SK-N-SH (cell line): ENCODE data around the gene PCIF1.

ENCODE experiments used
- EP300 ChIP-seq, 2 experiments: IDR thresholded peaks; 2 replicates each; pipeline versions ENCODE4 v1.4.0 to v1.6.1; 2012; ENCODE audit warnings: borderline replicate concordance in 1 of 2, low read depth in 1 of 2, low read length in 1 of 2
- EZH2phosphoT487 ChIP-seq: fragments of 200-600 bp; sonication (generic); IDR thresholded peaks from 2 replicates; pipeline ENCODE4 v1.6.1; 2017; ENCODE audit warnings: low read depth, mixed run types, mild to moderate bottlenecking, antibody characterized with exemption, moderate library complexity, borderline replicate concordance
- POLR2AphosphoS5 ChIP-seq: IDR thresholded peaks from 2 replicates; pipeline ENCODE4 v1.6.1; 2012; ENCODE audit warnings: low read depth, low read length
- TF ChIP-seq, protein P1 (sequence below): fragments of 200-600 bp; sonication (generic); IDR thresholded peaks from 2 replicates; pipeline ENCODE4 v1.6.1; 2017; ENCODE audit warnings: antibody characterized with exemption, mild to moderate bottlenecking, moderate library complexity
- TF ChIP-seq, protein P2 (sequence below): IDR thresholded peaks from 2 replicates; pipeline ENCODE4 v1.4.0; 2012; ENCODE audit warnings: low read depth, borderline replicate concordance
- TF ChIP-seq, protein P3 (sequence below): IDR thresholded peaks from 2 replicates; pipeline ENCODE4; 2012

DNA sequence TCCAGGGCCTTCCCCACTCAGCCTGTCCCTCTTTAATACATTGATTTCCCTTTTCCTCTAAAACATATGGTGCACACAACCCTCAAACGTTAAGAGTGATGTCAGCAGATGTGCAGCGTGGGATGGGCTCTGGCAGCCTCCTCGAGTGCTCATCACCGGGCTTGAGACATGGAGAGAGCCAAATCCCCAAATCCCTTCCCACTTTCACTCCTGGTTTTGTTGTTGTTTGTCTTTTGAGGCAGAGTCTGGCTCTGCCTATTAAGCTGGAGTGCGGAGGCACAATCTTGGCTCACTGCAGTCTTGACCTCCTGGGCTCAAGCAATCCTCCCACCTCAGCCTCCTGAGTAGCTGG lies 16.7 kb upstream of the PCIF1 start:
- no peak for TF ChIP-seq EP300 (IDR thresholded peaks at IDR 0.05; ENCODE audit: borderline replicate concordance in 1 of 2, low read depth in 1 of 2, low read length in 1 of 2)
- TF ChIP-seq, protein P1, sequence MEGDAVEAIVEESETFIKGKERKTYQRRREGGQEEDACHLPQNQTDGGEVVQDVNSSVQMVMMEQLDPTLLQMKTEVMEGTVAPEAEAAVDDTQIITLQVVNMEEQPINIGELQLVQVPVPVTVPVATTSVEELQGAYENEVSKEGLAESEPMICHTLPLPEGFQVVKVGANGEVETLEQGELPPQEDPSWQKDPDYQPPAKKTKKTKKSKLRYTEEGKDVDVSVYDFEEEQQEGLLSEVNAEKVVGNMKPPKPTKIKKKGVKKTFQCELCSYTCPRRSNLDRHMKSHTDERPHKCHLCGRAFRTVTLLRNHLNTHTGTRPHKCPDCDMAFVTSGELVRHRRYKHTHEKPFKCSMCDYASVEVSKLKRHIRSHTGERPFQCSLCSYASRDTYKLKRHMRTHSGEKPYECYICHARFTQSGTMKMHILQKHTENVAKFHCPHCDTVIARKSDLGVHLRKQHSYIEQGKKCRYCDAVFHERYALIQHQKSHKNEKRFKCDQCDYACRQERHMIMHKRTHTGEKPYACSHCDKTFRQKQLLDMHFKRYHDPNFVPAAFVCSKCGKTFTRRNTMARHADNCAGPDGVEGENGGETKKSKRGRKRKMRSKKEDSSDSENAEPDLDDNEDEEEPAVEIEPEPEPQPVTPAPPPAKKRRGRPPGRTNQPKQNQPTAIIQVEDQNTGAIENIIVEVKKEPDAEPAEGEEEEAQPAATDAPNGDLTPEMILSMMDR, result no peak
- TF ChIP-seq, protein P2, sequence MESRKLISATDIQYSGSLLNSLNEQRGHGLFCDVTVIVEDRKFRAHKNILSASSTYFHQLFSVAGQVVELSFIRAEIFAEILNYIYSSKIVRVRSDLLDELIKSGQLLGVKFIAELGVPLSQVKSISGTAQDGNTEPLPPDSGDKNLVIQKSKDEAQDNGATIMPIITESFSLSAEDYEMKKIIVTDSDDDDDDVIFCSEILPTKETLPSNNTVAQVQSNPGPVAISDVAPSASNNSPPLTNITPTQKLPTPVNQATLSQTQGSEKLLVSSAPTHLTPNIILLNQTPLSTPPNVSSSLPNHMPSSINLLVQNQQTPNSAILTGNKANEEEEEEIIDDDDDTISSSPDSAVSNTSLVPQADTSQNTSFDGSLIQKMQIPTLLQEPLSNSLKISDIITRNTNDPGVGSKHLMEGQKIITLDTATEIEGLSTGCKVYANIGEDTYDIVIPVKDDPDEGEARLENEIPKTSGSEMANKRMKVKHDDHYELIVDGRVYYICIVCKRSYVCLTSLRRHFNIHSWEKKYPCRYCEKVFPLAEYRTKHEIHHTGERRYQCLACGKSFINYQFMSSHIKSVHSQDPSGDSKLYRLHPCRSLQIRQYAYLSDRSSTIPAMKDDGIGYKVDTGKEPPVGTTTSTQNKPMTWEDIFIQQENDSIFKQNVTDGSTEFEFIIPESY, result no peak
- no peak for TF ChIP-seq POLR2AphosphoS5
- TF ChIP-seq EZH2phosphoT487, result no peak
- TF ChIP-seq, protein P3, sequence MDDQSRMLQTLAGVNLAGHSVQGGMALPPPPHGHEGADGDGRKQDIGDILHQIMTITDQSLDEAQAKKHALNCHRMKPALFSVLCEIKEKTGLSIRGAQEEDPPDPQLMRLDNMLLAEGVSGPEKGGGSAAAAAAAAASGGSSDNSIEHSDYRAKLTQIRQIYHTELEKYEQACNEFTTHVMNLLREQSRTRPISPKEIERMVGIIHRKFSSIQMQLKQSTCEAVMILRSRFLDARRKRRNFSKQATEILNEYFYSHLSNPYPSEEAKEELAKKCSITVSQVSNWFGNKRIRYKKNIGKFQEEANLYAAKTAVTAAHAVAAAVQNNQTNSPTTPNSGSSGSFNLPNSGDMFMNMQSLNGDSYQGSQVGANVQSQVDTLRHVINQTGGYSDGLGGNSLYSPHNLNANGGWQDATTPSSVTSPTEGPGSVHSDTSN, result no peak
